Middle frontal gyrus (tissue), 1 donor: Measurements from ENCODE around the gene E2F8.
"Not testable (repeated sequence)": the region's sequence is repeated elsewhere in the genome, so short reads cannot be mapped to it uniquely, and the experiment has no call there.

Experiments used
- DNase-seq: peaks from one replicate; pipeline ENCODE4 v3.0.0-alpha.2; 2015; ENCODE audit warnings: low spot score; ENCODE audit errors: extremely low spot score

The E2F8 gene

GRCh38 chr11:19240420-19241259, at the start of gene E2F8:
E2F8 (minus strand) TSS chr11:19240945; CDS start chr11:19240121, 824 bp downstream.
- DNase-seq = peak; percentile 76

GRCh38 chr11:19290356-19290755, 49.6 kb upstream of the E2F8 start:
- DNase-seq = no peak

GRCh38 chr11:19288256-19288655, 47.5 kb upstream of the E2F8 start:
- DNase-seq = no peak

GRCh38 chr11:19286411-19286810, 45.7 kb upstream of the E2F8 start:
- DNase-seq = no peak

- DNase-seq = no peak
Measured at GRCh38 chr11:19284881-19285280, 44.1 kb upstream of the E2F8 start.

GRCh38 chr11:19283991-19284390, 43.2 kb upstream of the E2F8 start:
- no peak for DNase-seq

- DNase-seq = no peak
Measured at GRCh38 chr11:19281555-19281954, 40.8 kb upstream of the E2F8 start.

- DNase-seq = no peak
Measured at GRCh38 chr11:19281041-19281440, 40.3 kb upstream of the E2F8 start.

- DNase-seq = no peak
Measured at GRCh38 chr11:19279451-19279850, 38.7 kb upstream of the E2F8 start.

GRCh38 chr11:19276859-19277808, 36.4 kb upstream of the E2F8 start:
- no peak for DNase-seq

GRCh38 chr11:19275496-19275895, 34.8 kb upstream of the E2F8 start:
- no peak for DNase-seq

- not testable (repeated sequence) for DNase-seq
Measured at GRCh38 chr11:19273219-19273618, 32.5 kb upstream of the E2F8 start.

- DNase-seq = no peak
Measured at GRCh38 chr11:19268909-19269308, 28.2 kb upstream of the E2F8 start.

GRCh38 chr11:19267567-19267966, 26.8 kb upstream of the E2F8 start:
- no peak for DNase-seq

GRCh38 chr11:19263333-19263732, 22.6 kb upstream of the E2F8 start:
- no peak for DNase-seq

GRCh38 chr11:19259487-19260345, 19.0 kb upstream of the E2F8 start:
- DNase-seq = peak; percentile 57

- no peak for DNase-seq
Measured at GRCh38 chr11:19258641-19259230, 18.0 kb upstream of the E2F8 start.

GRCh38 chr11:19254441-19254840, 13.7 kb upstream of the E2F8 start:
- not testable (repeated sequence) for DNase-seq

GRCh38 chr11:19253817-19254216, 13.1 kb upstream of the E2F8 start:
- no peak for DNase-seq

- no peak for DNase-seq
Measured at GRCh38 chr11:19253153-19253745, 12.5 kb upstream of the E2F8 start.
